ENCODE results near the gene CTCF.

CTCF gene

DNA sequence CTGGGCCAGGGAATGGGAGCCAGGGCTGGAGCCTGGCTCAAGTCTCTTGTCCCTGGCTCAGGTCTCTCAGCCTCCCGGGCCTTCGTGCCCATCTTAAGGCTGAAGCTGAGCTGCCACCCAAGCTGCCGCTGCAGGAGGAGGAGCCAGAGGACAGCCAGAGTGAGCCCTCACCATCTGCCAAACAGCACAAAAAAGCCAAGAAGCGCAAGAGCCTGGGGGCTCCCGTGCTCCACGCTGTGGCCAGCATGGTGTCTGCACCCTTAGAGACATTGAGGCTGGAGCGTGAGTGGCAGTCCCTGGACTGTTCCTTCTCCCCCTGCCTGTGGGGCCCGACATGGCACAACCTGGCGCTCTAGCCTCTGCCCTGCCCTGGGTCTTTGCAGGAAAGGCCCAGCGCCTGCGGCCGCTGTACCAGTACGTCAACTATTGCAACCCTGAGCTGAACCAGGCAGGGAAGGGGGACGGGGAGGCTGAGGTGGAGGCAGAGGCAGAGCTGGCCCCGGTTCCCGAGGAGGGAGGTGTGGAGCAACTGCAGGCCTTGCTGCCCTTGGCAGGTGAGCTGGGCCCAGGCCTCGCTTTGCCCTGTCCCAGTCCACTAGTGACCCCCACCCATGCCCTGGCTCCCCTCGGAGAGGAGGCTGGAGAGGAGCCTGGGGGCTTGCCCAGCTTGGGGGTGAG is 105.6 kb downstream of the CTCF start:
- DNase-seq = no peak

DNA sequence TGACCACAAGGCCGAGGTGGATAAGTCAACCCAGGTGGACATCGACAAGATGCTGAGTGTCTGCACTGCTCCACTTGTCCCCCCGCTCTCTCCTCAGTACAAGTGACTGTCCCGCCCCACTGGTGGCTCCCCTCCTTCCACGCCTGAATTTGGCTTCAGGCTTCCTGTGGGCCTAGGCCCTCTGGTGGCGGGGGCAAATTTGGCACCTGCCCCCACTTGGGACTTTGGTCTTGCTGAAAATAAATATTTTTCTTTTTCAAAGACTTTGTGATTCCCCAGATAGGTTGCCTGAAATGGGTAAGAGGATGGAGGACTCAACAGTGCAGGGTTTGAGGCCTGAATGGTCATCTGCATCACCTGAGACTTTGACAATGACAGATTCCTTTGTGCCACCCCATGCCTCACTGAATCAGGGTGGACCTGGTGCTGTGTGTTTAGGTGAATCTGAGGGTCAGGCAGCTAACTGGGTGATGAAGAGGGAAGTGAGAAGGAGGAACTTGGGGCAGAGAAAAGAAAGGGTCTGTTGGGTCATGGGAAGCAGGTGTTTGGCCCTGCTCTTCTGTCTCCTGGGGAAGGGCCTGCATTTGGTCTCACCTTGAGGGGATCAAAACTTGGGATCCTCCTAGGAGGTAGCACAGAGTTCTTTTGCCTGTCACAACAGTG is 106.3 kb downstream of the CTCF start:
- DNase-seq = no peak

GRCh38 chr16:67669499-67670101 is 107.3 kb downstream of the CTCF start:
- DNase-seq = no peak

- DNase-seq = no peak
These were observed 110.0 kb downstream of the CTCF start for GRCh38 chr16:67672306-67672705.

DNA sequence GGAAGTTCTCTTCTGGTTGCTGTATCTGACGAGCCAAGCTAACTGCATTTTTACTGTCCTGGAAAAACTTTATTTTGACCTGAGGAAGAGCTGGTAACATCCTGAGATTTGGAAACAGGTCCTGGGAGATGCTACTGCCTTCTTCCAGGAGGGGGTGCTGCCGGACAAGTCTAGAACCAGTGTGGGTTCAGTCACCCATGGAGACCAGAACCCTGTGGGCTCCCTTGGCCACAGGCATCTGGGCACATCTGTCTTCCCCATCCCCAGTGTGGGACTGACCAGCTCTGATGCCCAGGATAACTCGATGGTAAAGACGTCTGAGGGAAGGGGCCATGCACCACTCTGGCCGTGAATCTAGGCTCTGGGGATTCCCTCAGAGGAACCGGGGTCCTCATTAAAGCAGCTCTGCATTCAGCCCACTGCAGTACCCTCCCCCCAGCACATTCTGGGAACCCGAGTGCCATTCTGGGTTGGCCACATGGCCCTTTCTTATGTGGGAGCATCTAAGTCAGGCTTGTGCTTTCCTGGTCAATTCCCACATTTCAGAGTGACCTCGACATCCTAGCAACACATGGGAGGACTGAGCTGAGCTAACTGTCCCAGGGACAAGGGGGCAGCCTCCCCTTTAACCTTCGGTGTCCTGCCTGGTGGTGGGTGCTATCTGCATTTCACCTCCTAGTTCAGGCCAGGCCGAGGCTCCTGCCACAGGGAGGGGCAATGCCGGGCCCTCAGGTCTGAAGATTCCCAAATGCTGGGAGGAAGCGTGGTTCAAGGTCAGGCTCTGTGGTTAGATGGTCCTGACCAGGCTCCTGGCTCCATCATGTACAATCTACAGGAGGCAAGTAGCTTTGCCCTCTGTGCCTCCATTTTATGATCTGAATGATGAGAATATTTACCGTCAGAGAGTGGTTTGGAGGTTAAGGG is 110.7 kb downstream of the CTCF start:
- no peak for DNase-seq

DNA sequence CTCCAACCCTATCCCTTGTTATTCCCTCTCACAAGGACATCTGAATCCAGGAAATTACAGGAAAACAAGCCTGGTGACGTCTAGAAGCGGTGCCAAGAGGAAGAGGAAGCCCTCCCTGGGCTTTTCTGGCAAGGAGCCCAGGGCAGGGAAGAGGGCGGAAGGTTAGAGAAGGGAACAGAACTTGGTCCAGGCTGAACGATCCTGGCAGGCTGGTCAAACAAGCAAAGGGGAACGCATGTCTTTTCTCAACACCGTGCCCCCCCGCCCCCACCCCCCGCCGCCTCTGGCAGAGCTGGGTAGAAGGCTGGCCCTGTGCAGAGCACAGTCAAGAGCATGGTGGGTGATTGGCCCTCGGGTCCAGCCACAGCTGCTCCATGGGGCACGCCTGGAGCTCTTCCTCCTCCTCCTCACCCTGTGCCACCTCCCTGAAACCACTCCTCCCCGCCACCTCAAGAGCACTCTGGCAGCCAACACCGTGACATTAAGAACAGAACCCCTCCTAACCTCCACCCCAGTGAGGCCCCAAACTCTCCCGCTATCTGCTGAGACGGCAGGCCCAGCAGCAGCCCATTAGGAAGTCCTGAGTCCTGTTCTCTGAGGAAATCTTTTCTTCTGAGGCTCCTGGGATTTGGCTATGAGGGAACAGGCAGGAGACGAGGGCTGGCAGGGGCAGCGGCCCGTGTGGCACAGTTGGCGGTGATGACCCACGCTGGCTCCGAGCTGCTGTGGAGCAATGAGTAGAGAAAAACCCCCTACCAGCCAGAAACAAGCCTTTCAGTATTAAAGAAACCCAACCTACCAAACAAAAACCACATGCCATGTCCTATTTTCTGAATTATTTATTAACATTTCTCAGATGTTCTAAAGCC is 111.6 kb downstream of the CTCF start:
- no peak for DNase-seq

DNA sequence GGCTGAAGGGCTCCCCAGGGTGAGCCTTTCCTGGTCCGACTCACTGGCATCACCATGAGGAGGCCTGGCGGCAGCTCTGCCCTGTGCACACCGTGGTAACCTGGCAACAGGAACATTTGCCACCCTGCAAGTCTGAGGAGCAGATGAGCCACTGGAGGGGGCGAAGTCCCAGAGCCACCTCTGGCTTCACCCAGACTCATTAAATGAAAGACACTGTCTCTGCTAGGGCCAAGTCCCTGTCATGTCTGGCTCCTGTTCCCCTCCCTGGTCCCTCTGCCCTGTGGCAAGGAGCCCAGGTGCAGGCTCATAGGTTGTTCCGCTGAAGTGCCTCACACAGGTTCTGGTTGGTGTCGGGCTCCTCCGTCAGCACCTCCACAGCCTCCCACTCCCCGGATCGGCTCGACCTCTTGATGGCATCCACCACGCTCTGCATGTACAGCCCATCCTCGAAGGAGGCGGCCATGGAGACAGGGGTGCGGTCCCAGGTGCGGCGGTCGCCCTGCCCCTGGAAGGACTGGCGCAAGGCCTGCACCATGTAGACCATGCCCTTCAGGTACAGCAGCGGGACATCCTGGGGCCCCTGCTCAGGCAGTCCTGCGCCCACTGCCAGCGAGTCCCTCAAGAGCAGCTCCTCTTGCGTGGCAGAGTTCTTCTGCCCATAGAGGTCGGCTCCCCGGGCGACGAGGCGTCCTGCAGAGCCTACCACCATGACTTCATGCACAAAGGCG is 112.7 kb downstream of the CTCF start:
- DNase-seq = no peak

DNA sequence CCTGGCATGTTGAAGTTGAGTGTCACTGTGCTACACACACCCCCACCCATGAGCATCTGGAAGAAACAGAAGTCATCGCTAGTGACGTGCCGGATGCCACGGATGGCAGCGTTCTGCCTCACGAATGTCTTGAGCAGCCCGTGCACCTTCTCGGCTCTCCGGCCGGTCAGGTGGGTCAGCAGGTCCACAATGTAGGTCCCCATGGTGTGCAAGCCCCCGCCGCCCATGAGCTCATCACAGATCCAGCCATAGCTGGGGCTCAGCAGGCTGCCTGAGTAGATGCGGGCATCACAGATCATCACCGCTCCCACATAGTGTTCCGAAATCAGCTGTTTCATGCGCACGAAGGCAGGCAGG is 113.2 kb downstream of the CTCF start:
- DNase-seq = no peak

GRCh38 chr16:67675999-67676398 is 113.7 kb downstream of the CTCF start:
- no peak for DNase-seq

- no peak for DNase-seq
These were observed 114.2 kb downstream of the CTCF start for GRCh38 chr16:67676516-67676915.

DNA sequence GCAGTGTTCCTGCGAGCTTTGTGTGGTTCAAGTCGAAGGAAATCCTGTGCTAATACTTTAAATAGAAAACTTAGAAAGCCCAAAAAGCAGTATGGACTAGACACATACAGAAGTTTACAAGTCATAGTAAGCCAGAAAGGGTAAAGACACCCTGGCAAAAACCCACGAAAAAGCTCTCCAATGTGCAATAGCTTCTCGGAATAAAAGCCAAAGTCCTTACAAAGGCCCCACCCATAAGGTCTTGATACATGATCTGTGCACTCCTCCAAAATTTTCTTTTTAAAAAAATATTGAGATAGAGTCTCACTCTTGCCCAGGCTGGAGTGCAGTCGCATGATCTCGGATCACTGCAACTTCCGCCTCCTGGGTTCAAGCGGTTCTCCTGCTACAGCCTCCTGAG is 114.6 kb downstream of the CTCF start:
- no peak for DNase-seq

DNA sequence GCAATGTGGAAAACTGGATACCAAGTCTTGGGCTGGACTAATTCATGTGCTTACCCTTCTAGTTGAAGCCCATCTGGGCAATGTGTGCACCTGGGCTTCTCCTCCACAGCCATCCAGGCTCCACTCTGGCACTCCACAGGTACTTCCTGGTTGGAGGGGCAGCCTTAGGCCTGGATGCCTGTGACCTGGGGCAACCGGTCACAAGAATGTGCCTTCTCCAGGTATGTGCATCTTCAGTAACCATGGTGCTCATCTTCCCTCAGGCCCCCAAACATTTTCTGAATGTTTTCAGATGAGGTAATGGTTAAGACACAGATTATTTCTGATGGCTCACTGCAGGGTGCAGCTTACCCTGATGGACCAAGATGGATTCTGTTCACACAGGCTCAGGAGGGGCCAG is 115.4 kb downstream of the CTCF start:
- no peak for DNase-seq

- no peak for DNase-seq
These were observed 116.2 kb downstream of the CTCF start for GRCh38 chr16:67678354-67679023.

- no peak for DNase-seq
These were observed 117.9 kb downstream of the CTCF start for GRCh38 chr16:67679935-67680897.

DNA sequence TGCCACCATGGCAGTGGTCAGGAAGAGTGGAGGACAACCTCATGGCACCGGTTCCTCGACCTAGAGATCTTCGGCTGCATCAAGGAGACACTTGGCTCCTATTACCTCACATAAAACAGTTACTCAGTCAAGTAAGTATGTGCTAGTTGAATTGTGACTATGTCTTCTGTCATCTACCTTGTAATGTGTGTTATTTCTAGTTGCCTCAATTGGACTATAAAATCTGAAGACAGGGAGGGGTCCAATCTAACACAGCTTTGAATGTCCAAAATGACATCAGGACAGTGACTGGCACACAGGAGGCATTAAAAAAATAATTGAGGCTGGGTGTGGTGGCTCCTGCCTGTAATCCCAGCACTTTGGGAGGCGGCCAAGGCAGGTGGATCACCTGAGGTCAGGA is 121.4 kb downstream of the CTCF start:
- no peak for DNase-seq

DNA sequence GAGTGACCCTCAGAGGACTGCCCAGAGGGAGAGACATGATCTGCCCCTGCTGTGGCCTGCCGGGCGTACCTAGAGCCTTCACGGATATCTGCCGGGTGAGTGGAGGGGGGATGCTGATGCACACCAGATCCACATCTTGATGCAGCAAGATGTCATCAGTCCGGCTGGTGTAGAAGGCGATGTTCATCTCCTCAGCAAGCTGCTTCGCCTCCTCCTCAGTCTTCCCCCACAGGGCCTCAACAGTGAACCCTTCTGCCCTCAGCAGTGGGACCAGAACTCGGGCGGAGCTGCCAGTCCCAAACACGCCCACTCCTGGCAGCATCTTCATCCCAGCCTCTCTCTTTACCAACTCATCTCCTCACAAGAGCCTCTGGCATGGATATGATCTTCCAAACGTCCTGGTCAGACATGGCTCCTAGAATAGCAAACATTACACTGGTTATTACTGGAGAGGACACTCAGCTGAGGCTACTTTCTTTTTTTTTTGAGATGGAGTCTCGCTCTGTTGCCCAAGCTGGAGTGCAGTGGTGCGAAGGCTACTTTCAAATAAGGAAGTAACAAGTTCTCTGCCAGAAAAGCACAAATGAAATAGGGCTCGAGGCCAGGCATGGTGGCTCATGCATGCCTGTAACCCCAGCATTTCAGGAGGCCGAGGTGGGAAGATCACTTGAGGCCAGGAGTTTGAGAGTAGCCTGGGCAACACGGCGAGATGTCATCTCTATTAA is 123.2 kb downstream of the CTCF start:
- DNase-seq = no peak

All from NCI-H1417 treated with DMSO at 0.1 percent for 48 hours (cell line).